Activated T-helper 1 cell treated with anti-CD3 and anti-CD28 coated beads, Interleukin-12 subunit alpha, Interleukin-12 subunit beta, Interleukin-2, Interleukin-4 antibody, amounts not matched to agents 30 ng/mL and 10 ng/mL and 1 ng/mL, durations not matched to agents 14 hours and 24 hours and 36 hours (primary cell): Measurements from ENCODE around the gene TRAF6. TPM values are rescaled to one million over a fixed set of nuclear protein-coding genes. Genes with fewer than 3 reads are reported as not detected.
"Not testable (repeated sequence)": the region's sequence is repeated elsewhere in the genome, so short reads cannot be mapped to it uniquely, and the experiment has no call there.

Experiments used
- DNase-seq: peaks from one replicate; pipeline ENCODE4 v3.0.0; 2021; ENCODE audit warnings: low spot score
- H3K27ac Mint-ChIP-seq: one replicate; pipeline ENCODE4 v1.8.0; 2021; ENCODE audit warnings: mild to moderate bottlenecking, mixed read lengths
- H3K27me3 Mint-ChIP-seq: one replicate; pipeline ENCODE4 v1.8.0; 2022; ENCODE audit warnings: mild to moderate bottlenecking, moderate library complexity, mixed read lengths; ENCODE audit not compliant: insufficient read depth
- H3K36me3 Mint-ChIP-seq: one replicate; pipeline ENCODE4 v1.8.0; 2021; ENCODE audit warnings: low read depth, mixed read lengths
- H3K4me1 Mint-ChIP-seq: one replicate; pipeline ENCODE4 v1.8.0; 2021; ENCODE audit warnings: low read depth, mixed read lengths
- H3K4me3 Mint-ChIP-seq: one replicate; pipeline ENCODE4 v1.8.0; 2021; ENCODE audit warnings: mild to moderate bottlenecking, moderate library complexity, mixed read lengths
- H3K9me3 Mint-ChIP-seq: one replicate; pipeline ENCODE4 v1.8.0; 2021; ENCODE audit warnings: mixed read lengths
- intact Hi-C: fragments of 100-400 bp; cut with micrococcal nuclease; formaldehyde crosslinking; loops from one replicate; pipeline ENCODE4 v1.15.1; 2024
- total RNA-seq: library from RNA; stranded (reverse); gene quantifications from 2 replicates; pipeline ENCODE4 v1.2.3, GENCODE V29; 2022

The TRAF6 gene
- total RNA-seq, 1 donor from 2014 or later = 11.1 TPM

DNA sequence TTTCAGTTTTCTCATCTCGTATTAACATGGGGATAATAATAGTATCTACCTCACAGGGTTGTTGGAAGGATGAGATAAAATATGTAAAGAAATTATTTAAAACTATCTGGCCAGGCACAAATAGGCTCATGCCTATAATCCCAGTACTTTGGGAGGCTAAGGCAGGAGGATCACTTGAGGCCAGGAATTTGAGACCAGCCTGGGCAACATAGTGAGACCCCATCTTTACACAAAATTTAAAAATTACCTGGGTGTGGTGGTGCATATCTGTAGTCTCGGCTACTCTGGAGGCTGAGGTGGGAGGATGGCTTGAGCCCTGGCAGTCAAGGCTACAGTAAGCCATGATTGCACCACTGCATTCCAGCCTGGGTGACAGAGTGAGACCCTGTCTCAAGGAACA lies 990 bp upstream of the TRAF6 start:
- H3K36me3 Mint-ChIP-seq, H3K9me3 Mint-ChIP-seq, DNase-seq, H3K27ac Mint-ChIP-seq: not testable (repeated sequence)
- peak overlapping the region; percentile 97 for H3K4me3 Mint-ChIP-seq
- peaks cover 11% of the 10 kb centered on the region for H3K27me3 Mint-ChIP-seq
- H3K4me1 Mint-ChIP-seq = peaks cover 21% of the 10 kb centered on the region
- intact Hi-C loops = loop anchor here (2.0 to 5.0 kb wide), 2 partner anchors 46 to 848 kb away; partner anchors contain the start of gene TRIM44

DNA sequence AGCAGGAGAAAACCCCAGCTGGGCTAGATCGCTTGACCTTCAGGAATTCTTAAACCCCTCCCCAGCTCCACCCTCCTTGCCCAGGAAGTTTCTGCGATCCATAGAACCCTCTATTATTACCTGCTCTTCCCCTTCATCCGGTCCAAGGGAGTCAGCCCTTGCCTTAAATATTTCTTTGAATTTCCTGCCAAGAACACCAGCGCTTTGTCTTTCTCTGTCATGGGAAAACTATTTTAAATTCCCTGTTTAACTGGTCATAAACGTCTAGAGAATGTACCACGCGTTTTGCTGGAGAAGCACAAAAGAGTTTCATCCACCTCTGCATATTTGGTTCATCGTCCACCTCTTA lies 496 bp upstream of the TRAF6 start:
- intact Hi-C loops = loop anchor here (1.0 to 5.0 kb wide), 7 partner anchors 18 to 848 kb away; partner anchors contain the start of gene TRIM44
- Mint-ChIP-seq H3K36me3 (peaks cover 4% of the 10 kb centered on the region), H3K4me3 (peak overlapping the region; percentile 97), H3K9me3 (no peaks in the 10 kb centered on the region), H3K27ac (peak overlapping the region; percentile 69), H3K27me3 (peaks cover 11% of the 10 kb centered on the region), H3K4me1 (peaks cover 26% of the 10 kb centered on the region)
- DNase-seq = no peak

DNA sequence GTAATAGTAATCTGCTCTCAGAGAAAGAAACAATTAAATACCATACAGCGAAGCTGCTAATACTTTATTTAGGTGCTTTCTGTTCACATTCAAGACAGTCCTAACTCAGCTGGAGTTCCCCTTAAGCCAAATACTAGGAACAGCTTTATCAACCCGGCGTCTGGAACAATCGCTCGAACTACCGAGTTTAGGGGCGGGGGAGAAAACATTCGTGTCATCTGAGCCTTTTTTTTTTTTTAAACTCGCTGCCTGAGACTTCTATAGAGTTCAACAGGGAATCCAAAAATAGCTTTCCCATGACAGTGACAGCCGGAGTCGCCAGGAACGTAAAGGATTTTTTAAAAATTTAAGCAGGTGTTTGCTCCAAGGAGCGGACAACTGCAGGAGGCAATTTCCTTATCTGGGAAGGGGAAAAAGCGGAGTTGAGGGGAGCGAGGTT lies 852 bp downstream of the TRAF6 start:
- Mint-ChIP-seq H3K4me1 (peaks cover 30% of the 10 kb centered on the region), H3K27ac (peak overlapping the region; percentile 91), H3K27me3 (peaks cover 9% of the 10 kb centered on the region), H3K9me3 (no peaks in the 10 kb centered on the region), H3K4me3 (peak overlapping the region; percentile 97), H3K36me3 (peaks cover 6% of the 10 kb centered on the region)
- intact Hi-C loops = loop anchor here (1.0 kb wide), 1 partner anchor 238 kb away; no protein-coding TSS in a partner anchor
- no peak for DNase-seq

DNA sequence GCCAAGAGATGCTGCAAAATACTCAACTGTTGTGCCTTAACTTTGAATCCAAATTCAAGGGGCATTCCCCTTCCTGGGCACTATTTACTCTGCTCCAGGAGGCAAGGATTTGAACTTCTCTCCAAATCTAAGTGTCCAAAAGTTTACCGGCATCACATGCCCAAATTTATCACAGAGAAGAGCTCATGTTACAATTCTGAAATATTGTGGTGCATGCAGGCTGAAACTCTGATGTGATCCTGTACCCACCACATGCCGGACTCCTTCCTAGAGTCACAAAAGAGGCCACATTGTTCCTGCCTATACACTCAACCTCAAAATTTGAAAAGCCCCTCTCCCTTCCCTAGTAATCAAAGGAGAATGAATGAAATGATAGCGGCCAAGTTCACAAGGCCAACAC lies 1.3 kb downstream of the TRAF6 start:
- H3K27ac Mint-ChIP-seq = peak overlapping the region; percentile 91
- peak overlapping the region; percentile 97 for H3K4me3 Mint-ChIP-seq
- H3K4me1 Mint-ChIP-seq = peaks cover 30% of the 10 kb centered on the region
- H3K27me3 Mint-ChIP-seq = peaks cover 9% of the 10 kb centered on the region
- DNase-seq = no peak
- peaks cover 6% of the 10 kb centered on the region for H3K36me3 Mint-ChIP-seq
- intact Hi-C loops = loop anchor here (1.0 kb wide), 2 partner anchors 8 to 239 kb away; no protein-coding TSS in a partner anchor
- no peaks in the 10 kb centered on the region for H3K9me3 Mint-ChIP-seq

- peaks cover 30% of the 10 kb centered on the region for H3K4me1 Mint-ChIP-seq
- intact Hi-C loops = loop anchor here (1.0 kb wide), 1 partner anchor 8 kb away; no protein-coding TSS in a partner anchor
- no peaks in the 10 kb centered on the region for H3K9me3 Mint-ChIP-seq
- peaks cover 9% of the 10 kb centered on the region for H3K27me3 Mint-ChIP-seq
- H3K27ac Mint-ChIP-seq = no peak overlapping the region
- DNase-seq = no peak
- peaks cover 8% of the 10 kb centered on the region for H3K36me3 Mint-ChIP-seq
- H3K4me3 Mint-ChIP-seq = peak overlapping the region; percentile 97
Measured at GRCh38 chr11:36507824-36508489, 2.1 kb downstream of the TRAF6 start.

DNA sequence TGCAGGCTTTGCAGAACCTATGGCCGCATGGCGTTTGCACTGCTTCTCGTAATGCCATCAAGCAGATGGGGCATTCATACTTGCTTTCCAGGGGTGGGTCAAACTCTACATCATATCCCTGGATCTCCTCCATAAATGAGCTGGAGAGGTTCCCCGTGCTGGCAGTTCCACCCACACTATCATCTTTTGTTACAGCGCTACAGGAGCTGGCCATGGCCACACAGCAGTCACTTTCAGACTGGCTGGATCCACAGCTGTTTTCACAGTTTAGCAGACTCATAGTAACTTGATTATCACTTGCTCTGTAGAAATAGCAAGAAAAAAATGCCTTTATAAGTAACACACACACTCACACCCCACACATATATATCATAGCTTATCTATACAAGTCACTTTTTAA lies 8.8 kb downstream of the TRAF6 start:
- intact Hi-C loops = no loop called here
- no peak overlapping the region for H3K4me3 Mint-ChIP-seq
- no peaks in the 10 kb centered on the region for H3K9me3 Mint-ChIP-seq
- H3K27me3 Mint-ChIP-seq = no peaks in the 10 kb centered on the region
- DNase-seq = no peak
- peaks cover 22% of the 10 kb centered on the region for H3K4me1 Mint-ChIP-seq
- no peak overlapping the region for H3K27ac Mint-ChIP-seq
- H3K36me3 Mint-ChIP-seq = peaks cover 23% of the 10 kb centered on the region

DNA sequence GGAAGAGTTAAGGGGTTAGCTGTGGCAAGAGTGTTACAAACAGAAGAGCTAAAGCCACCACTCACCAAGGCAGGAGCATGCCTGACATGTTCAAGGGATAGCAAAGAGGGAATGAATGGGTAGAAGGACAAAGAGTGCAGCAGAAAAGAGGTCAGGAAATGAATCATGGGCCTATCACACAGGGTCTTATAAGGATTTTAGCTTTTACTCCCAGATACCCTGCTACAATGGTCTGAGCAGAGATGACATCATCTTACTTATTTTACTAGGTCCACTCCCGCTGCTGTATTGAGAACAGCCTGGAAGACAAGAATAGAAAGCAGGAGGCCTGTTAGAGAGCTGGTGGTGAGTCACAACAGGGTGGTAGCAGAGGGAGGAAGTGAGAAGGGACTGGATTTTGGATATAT lies 9.8 kb downstream of the TRAF6 start:
- Mint-ChIP-seq H3K36me3 (peaks cover 22% of the 10 kb centered on the region), H3K4me1 (peaks cover 14% of the 10 kb centered on the region), H3K9me3 (no peaks in the 10 kb centered on the region), H3K27me3 (no peaks in the 10 kb centered on the region), H3K4me3 (no peak overlapping the region), H3K27ac (no peak overlapping the region)
- intact Hi-C loops = loop anchor here (1.0 kb wide), 1 partner anchor 8 kb away; no protein-coding TSS in a partner anchor
- no peak for DNase-seq

DNA sequence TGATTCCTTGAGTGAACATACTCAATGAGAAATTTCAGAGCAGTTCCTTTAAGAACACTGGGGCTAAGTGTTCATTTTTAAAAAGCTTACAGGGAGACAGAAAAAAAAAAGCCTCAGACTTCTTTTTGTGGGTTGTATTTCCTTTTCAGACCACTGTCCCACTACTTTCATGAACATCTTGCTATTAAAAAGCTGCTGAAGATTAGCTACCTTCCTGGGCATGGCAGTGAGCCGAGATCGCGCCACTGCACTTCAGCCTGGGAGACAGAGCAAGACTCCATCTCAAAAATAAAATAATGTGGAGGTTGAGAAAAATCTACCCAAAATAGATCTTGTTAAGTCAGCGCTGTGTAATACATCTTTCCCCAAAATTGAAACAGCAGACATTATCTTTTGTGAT lies 10.8 kb downstream of the TRAF6 start:
- H3K36me3 Mint-ChIP-seq = peaks cover 20% of the 10 kb centered on the region
- intact Hi-C loops = no loop called here

GRCh38 chr11:36498721-36499120 lies 11.4 kb downstream of the TRAF6 start:
- no peaks in the 10 kb centered on the region for H3K27me3 Mint-ChIP-seq
- no peak for DNase-seq
- intact Hi-C loops = no loop called here
- no peaks in the 10 kb centered on the region for H3K9me3 Mint-ChIP-seq
- H3K36me3 Mint-ChIP-seq = peaks cover 20% of the 10 kb centered on the region
- H3K4me1 Mint-ChIP-seq = peaks cover 13% of the 10 kb centered on the region
- H3K27ac Mint-ChIP-seq = no peak overlapping the region
- H3K4me3 Mint-ChIP-seq = no peak overlapping the region

More for the DNA sequence above, 10.8 kb downstream of the TRAF6 start:
- no peaks in the 10 kb centered on the region for H3K9me3 Mint-ChIP-seq
- H3K27ac Mint-ChIP-seq = no peak overlapping the region
- no peaks in the 10 kb centered on the region for H3K27me3 Mint-ChIP-seq
- DNase-seq = no peak
- H3K4me1 Mint-ChIP-seq = peaks cover 13% of the 10 kb centered on the region
- no peak overlapping the region for H3K4me3 Mint-ChIP-seq

GRCh38 chr11:36493332-36493731 lies 16.7 kb downstream of the TRAF6 start:
- no peaks in the 10 kb centered on the region for H3K27me3 Mint-ChIP-seq
- no peak overlapping the region for H3K27ac Mint-ChIP-seq
- H3K36me3 Mint-ChIP-seq = peaks cover 45% of the 10 kb centered on the region
- peaks cover 13% of the 10 kb centered on the region for H3K4me1 Mint-ChIP-seq
- intact Hi-C loops = loop anchor here (2.0 to 5.0 kb wide), 2 partner anchors 15 to 876 kb away; partner anchors contain the start of gene FJX1
- no peak for DNase-seq
- H3K4me3 Mint-ChIP-seq = no peak overlapping the region
- no peaks in the 10 kb centered on the region for H3K9me3 Mint-ChIP-seq

- no peak for DNase-seq
Measured at GRCh38 chr11:36492724-36493304, 17.3 kb downstream of the TRAF6 start.

DNA sequence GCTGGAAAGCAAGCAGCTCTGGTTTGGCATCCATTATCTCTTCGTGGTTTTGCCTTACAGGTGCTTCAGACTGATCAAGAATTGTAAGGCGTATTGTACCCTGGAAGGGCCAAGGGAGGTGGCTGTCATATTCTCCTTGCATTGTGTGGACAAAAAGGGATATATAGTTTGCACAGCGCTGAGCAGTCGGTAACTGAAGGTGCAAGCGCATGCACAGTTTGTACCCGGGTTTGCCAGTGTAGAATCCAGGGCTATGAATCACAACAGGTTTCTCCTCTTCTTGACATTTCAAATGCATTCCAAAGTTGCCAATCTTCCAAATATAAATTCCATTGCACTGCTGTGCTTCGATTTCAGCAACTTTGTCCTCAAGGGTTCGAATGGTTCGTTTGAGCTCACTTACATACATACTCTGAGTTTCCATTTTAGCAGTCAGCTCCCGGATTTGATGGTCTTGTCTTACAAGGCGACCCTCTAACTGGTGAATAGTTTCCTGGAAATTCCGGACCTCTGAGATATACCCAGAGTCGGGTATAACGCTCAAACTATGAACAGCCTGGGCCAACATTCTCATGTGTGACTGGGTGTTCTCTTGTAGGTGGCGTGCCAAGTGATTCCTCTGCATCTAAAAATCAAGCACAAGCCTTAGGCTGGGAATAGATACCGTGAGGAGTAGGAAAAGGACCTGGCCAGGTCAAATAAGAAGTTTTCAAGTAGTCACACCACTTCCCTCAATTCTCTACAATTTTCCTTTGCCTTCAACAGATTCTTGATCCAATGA lies 19.9 kb downstream of the TRAF6 start:
- intact Hi-C loops = loop anchor here (5.0 kb wide), 1 partner anchor 873 kb away; the partner anchor contains the start of gene FJX1
- H3K27me3 Mint-ChIP-seq = no peaks in the 10 kb centered on the region
- H3K9me3 Mint-ChIP-seq = no peaks in the 10 kb centered on the region
- peaks cover 25% of the 10 kb centered on the region for H3K4me1 Mint-ChIP-seq
- peaks cover 56% of the 10 kb centered on the region for H3K36me3 Mint-ChIP-seq
- no peak overlapping the region for H3K27ac Mint-ChIP-seq
- H3K4me3 Mint-ChIP-seq = no peak overlapping the region
- DNase-seq = no peak

More at GRCh38 chr11:36492724-36493304, 17.3 kb downstream of the TRAF6 start:
- Mint-ChIP-seq H3K4me1 (peaks cover 18% of the 10 kb centered on the region), H3K4me3 (no peak overlapping the region), H3K9me3 (no peaks in the 10 kb centered on the region), H3K36me3 (peaks cover 49% of the 10 kb centered on the region), H3K27me3 (no peaks in the 10 kb centered on the region), H3K27ac (no peak overlapping the region)
- intact Hi-C loops = loop anchor here (1.0 to 5.0 kb wide), 7 partner anchors 14 to 876 kb away; partner anchors contain the start of genes FJX1 and TRAF6
